ENCODE data around the gene CFAP43. TPM values are rescaled to one million over a fixed set of nuclear protein-coding genes. Genes with fewer than 3 reads are reported as not detected.

The CFAP43 gene
- total RNA-seq, 1 experiment from 2014 or later: 0.42 TPM

DNA sequence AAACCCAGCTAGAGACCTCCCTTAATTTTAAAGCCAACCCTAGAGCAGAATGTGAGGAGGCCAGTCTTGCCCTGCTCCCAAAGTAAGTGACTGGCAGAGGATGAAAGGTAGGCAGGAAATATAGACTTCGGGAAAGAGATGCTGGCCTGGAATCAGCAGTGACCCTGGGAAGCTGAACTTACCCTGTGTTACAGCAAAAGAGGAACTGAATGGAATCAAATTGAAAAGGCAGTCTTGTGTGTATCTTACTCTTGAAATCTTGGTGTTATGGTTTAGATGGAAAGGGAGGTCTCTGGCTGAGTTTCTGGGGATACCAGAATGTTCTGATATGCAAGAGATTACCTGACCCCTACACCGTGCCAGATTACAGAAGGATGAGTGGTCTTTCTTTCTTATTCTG is 7.9 kb upstream of the CFAP43 start (continued):
- TF ChIP-seq CREB1 (CRISPR knock-in tag; IDR thresholded peaks at IDR 0.05) (no peak), TP53 (CRISPR knock-in tag; IDR thresholded peaks at IDR 0.05) (no peak), CBFB (CRISPR knock-in tag; IDR thresholded peaks at IDR 0.05; ENCODE audit: low read depth) (no peak), ZBTB21 (CRISPR knock-in tag; IDR thresholded peaks at IDR 0.05; ENCODE audit: borderline replicate concordance) (no peak), NFYB (CRISPR knock-in tag; conservative IDR thresholded peaks at IDR 0.05; ENCODE audit: low read depth) (no peak), ZNF232 (CRISPR knock-in tag; IDR thresholded peaks at IDR 0.05) (no peak)
- TF ChIP-seq, protein P1, sequence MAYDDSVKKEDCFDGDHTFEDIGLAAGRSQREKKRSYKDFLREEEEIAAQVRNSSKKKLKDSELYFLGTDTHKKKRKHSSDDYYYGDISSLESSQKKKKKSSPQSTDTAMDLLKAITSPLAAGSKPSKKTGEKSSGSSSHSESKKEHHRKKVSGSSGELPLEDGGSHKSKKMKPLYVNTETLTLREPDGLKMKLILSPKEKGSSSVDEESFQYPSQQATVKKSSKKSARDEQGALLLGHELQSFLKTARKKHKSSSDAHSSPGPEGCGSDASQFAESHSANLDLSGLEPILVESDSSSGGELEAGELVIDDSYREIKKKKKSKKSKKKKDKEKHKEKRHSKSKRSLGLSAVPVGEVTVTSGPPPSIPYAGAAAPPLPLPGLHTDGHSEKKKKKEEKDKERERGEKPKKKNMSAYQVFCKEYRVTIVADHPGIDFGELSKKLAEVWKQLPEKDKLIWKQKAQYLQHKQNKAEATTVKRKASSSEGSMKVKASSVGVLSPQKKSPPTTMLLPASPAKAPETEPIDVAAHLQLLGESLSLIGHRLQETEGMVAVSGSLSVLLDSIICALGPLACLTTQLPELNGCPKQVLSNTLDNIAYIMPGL (CRISPR knock-in tag; IDR thresholded peaks at IDR 0.05): no peak
- TF ChIP-seq, protein P2, sequence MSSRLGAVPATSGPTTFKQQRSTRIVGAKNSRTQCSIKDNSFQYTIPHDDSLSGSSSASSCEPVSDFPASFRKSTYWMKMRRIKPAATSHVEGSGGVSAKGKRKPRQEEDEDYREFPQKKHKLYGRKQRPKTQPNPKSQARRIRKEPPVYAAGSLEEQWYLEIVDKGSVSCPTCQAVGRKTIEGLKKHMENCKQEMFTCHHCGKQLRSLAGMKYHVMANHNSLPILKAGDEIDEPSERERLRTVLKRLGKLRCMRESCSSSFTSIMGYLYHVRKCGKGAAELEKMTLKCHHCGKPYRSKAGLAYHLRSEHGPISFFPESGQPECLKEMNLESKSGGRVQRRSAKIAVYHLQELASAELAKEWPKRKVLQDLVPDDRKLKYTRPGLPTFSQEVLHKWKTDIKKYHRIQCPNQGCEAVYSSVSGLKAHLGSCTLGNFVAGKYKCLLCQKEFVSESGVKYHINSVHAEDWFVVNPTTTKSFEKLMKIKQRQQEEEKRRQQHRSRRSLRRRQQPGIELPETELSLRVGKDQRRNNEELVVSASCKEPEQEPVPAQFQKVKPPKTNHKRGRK (CRISPR knock-in tag; IDR thresholded peaks at IDR 0.05; ENCODE audit: borderline replicate concordance): no peak
- TF ChIP-seq, protein P3, sequence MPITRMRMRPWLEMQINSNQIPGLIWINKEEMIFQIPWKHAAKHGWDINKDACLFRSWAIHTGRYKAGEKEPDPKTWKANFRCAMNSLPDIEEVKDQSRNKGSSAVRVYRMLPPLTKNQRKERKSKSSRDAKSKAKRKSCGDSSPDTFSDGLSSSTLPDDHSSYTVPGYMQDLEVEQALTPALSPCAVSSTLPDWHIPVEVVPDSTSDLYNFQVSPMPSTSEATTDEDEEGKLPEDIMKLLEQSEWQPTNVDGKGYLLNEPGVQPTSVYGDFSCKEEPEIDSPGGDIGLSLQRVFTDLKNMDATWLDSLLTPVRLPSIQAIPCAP (CRISPR knock-in tag; IDR thresholded peaks at IDR 0.05): no peak
- TF ChIP-seq, protein P4, sequence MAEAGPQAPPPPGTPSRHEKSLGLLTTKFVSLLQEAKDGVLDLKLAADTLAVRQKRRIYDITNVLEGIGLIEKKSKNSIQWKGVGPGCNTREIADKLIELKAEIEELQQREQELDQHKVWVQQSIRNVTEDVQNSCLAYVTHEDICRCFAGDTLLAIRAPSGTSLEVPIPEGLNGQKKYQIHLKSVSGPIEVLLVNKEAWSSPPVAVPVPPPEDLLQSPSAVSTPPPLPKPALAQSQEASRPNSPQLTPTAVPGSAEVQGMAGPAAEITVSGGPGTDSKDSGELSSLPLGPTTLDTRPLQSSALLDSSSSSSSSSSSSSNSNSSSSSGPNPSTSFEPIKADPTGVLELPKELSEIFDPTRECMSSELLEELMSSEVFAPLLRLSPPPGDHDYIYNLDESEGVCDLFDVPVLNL (CRISPR knock-in tag; IDR thresholded peaks at IDR 0.05; ENCODE audit: borderline replicate concordance, low read depth): no peak
- TF ChIP-seq, protein P5, sequence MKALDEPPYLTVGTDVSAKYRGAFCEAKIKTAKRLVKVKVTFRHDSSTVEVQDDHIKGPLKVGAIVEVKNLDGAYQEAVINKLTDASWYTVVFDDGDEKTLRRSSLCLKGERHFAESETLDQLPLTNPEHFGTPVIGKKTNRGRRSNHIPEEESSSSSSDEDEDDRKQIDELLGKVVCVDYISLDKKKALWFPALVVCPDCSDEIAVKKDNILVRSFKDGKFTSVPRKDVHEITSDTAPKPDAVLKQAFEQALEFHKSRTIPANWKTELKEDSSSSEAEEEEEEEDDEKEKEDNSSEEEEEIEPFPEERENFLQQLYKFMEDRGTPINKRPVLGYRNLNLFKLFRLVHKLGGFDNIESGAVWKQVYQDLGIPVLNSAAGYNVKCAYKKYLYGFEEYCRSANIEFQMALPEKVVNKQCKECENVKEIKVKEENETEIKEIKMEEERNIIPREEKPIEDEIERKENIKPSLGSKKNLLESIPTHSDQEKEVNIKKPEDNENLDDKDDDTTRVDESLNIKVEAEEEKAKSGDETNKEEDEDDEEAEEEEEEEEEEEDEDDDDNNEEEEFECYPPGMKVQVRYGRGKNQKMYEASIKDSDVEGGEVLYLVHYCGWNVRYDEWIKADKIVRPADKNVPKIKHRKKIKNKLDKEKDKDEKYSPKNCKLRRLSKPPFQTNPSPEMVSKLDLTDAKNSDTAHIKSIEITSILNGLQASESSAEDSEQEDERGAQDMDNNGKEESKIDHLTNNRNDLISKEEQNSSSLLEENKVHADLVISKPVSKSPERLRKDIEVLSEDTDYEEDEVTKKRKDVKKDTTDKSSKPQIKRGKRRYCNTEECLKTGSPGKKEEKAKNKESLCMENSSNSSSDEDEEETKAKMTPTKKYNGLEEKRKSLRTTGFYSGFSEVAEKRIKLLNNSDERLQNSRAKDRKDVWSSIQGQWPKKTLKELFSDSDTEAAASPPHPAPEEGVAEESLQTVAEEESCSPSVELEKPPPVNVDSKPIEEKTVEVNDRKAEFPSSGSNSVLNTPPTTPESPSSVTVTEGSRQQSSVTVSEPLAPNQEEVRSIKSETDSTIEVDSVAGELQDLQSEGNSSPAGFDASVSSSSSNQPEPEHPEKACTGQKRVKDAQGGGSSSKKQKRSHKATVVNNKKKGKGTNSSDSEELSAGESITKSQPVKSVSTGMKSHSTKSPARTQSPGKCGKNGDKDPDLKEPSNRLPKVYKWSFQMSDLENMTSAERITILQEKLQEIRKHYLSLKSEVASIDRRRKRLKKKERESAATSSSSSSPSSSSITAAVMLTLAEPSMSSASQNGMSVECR (CRISPR knock-in tag; IDR thresholded peaks at IDR 0.05; ENCODE audit: borderline replicate concordance): no peak

DNA sequence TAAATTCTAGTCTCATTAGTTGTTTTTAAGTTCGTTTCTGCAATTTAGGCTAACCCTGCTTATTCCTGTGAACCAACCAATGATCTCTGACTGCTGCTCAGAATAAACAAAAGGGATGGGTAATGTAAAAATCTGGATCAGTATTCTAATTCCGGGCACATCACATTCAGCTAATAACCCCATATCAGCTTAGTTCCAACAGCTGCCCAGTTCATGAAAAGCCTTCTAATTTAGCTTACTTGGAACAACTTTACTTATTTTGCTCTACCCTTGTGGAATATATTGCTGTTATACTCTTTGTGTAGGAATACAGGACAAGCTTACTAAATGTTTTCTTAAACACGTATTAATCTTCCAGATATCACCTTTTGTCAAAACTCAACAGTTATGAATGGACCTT is 3.6 kb upstream of the CFAP43 start:
- H3K36me3 Mint-ChIP-seq: peaks cover 16% of the 10 kb centered on the region
- CTCF ChIA-PET: no interaction called here

More for the DNA sequence above, 3.6 kb upstream of the CFAP43 start:
- Mint-ChIP-seq H3K4me3 (no peak overlapping the region), H3K9me3 (peaks cover 33% of the 10 kb centered on the region), H3K4me1 (peaks cover 8% of the 10 kb centered on the region; the same call in 1 of the 2 replicates), H3K27ac (no peak overlapping the region), H3K27me3 (ENCODE audit: low read depth) (peaks cover 20% of the 10 kb centered on the region)
- POLR2A ChIA-PET: no interaction called here
- TF ChIP-seq, protein P6, sequence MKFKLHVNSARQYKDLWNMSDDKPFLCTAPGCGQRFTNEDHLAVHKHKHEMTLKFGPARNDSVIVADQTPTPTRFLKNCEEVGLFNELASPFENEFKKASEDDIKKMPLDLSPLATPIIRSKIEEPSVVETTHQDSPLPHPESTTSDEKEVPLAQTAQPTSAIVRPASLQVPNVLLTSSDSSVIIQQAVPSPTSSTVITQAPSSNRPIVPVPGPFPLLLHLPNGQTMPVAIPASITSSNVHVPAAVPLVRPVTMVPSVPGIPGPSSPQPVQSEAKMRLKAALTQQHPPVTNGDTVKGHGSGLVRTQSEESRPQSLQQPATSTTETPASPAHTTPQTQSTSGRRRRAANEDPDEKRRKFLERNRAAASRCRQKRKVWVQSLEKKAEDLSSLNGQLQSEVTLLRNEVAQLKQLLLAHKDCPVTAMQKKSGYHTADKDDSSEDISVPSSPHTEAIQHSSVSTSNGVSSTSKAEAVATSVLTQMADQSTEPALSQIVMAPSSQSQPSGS (CRISPR knock-in tag; IDR thresholded peaks at IDR 0.05; ENCODE audit: borderline replicate concordance, low read depth): no peak
- TF ChIP-seq CREB1 (CRISPR knock-in tag; IDR thresholded peaks at IDR 0.05) (no peak), ESRRA (CRISPR knock-in tag; IDR thresholded peaks at IDR 0.05; ENCODE audit: borderline replicate concordance) (no peak)
- TF ChIP-seq, protein P3 (CRISPR knock-in tag; IDR thresholded peaks at IDR 0.05): no peak
- TF ChIP-seq, protein P7, sequence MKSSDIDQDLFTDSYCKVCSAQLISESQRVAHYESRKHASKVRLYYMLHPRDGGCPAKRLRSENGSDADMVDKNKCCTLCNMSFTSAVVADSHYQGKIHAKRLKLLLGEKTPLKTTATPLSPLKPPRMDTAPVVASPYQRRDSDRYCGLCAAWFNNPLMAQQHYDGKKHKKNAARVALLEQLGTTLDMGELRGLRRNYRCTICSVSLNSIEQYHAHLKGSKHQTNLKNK (CRISPR knock-in tag; IDR thresholded peaks at IDR 0.05): no peak
- DNase-seq (ENCODE audit: low spot score): no peak
- no peak for ATAC-seq

Measured in WTC11 (cell line).